GM20000 (cell line): Measurements from ENCODE around the gene SENP1.

Experiments used
- DNase-seq: peaks from one replicate; pipeline ENCODE4 v3.0.0; 2012; ENCODE audit warnings: low spot score
- TF ChIP-seq, protein P1 (sequence below): IDR thresholded peaks from 2 replicates; pipeline ENCODE4 v1.5.1; 2012; ENCODE audit warnings: mild to moderate bottlenecking, control low read depth; ENCODE audit errors: extremely low read depth, missing control alignments

SENP1 gene

GRCh38 chr12:48036818-48037217, 69.1 kb downstream of the SENP1 start:
- TF ChIP-seq, protein P1, sequence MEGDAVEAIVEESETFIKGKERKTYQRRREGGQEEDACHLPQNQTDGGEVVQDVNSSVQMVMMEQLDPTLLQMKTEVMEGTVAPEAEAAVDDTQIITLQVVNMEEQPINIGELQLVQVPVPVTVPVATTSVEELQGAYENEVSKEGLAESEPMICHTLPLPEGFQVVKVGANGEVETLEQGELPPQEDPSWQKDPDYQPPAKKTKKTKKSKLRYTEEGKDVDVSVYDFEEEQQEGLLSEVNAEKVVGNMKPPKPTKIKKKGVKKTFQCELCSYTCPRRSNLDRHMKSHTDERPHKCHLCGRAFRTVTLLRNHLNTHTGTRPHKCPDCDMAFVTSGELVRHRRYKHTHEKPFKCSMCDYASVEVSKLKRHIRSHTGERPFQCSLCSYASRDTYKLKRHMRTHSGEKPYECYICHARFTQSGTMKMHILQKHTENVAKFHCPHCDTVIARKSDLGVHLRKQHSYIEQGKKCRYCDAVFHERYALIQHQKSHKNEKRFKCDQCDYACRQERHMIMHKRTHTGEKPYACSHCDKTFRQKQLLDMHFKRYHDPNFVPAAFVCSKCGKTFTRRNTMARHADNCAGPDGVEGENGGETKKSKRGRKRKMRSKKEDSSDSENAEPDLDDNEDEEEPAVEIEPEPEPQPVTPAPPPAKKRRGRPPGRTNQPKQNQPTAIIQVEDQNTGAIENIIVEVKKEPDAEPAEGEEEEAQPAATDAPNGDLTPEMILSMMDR: no peak
- DNase-seq: no peak

GRCh38 chr12:48034835-48035805, 70.8 kb downstream of the SENP1 start:
- DNase-seq: no peak
- TF ChIP-seq, protein P1: no peak

DNA sequence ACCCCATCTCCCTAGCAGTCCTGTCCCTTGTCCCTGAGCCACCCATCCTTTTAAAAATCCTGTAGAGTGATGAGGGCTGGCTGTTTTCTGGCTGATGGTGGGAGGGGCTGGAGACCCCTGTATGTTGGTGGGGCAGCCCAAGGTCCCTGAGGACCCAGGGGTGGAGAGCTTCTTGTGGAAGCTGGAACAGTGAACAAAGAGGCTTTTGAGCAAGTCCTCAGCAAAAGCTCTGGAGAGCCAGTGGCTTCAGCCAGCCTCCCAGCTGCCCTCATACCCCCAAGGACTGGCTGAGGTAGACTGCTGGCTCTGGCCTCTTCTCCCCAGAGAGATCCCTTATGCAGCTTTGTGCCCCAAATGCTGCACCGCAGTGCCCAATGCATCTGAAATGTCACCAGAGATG, 72.4 kb downstream of the SENP1 start:
- no peak for DNase-seq
- TF ChIP-seq, protein P1: no peak

GRCh38 chr12:48032597-48032996, 73.3 kb downstream of the SENP1 start:
- TF ChIP-seq, protein P1: no peak
- DNase-seq: no peak

GRCh38 chr12:48031135-48031960, 74.5 kb downstream of the SENP1 start:
- TF ChIP-seq, protein P1: no peak
- DNase-seq: no peak

DNA sequence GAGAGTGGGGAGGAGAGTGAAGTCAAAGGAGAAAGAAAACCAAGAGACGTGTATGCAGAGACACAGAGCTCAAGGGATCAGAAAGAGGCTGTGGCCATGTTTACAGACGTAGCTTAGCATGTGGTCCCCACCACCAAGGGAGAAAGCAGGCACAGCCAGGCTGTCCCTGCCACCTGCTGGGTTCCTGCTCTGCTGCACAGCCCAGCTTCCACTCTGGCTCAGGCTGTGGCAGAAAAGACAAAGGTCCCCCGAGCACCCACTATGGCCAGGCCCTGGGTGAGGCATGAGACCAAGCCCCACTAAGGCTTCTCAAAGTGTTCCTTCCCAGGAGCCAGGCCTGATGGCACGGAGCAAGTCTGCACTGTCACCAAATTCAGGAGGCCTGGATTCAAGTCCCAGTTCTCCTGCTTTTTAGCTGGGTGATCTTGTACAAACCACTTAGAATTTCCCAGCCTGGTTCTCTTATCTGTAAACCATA, 75.7 kb downstream of the SENP1 start:
- TF ChIP-seq, protein P1: no peak
- no peak for DNase-seq
